Measurements from ENCODE around the gene CACUL1. TPM values are rescaled to one million over a fixed set of nuclear protein-coding genes. Genes with fewer than 3 reads are reported as not detected.
"Not testable (repeated sequence)": the region's sequence is repeated elsewhere in the genome, so short reads cannot be mapped to it uniquely, and the experiment has no call there.

Gene CACUL1
- total RNA-seq, 2 donors from 2014 or later = 26.1 to 29.8 TPM

GRCh38 chr10:118763202-118763988, 8.6 kb upstream of the CACUL1 start:
- no peak for ATAC-seq (replicated peaks in 1 of 2)
- no peak for DNase-seq
- Mint-ChIP-seq H3K4me1 (ENCODE audit: low read depth) (no peaks in the 10 kb centered on the region), H3K27me3 (ENCODE audit: low read depth) (no peaks in the 10 kb centered on the region), H3K36me3 (ENCODE audit: insufficient read depth in 2 of 2) (no peaks in the 10 kb centered on the region), H3K4me3 (no peak overlapping the region), H3K9me3 (no peaks in the 10 kb centered on the region), H3K27ac (no peak overlapping the region)

GRCh38 chr10:118760265-118760664, 5.5 kb upstream of the CACUL1 start:
- no peak for ATAC-seq (replicated peaks in 1 of 2)

GRCh38 chr10:118758449-118758848, 3.7 kb upstream of the CACUL1 start:
- H3K27ac Mint-ChIP-seq = no peak overlapping the region
- ATAC-seq (replicated peaks in 1 of 2) = no peak
- peaks cover 0 to 2% of the 10 kb centered on the region in 2 donors for H3K36me3 Mint-ChIP-seq (ENCODE audit: insufficient read depth in 2 of 2)
- no peak for DNase-seq
- peaks cover 6% of the 10 kb centered on the region for H3K27me3 Mint-ChIP-seq (ENCODE audit: low read depth)
- H3K4me1 Mint-ChIP-seq (ENCODE audit: low read depth) = peaks cover 12% of the 10 kb centered on the region
- no peak overlapping the region for H3K4me3 Mint-ChIP-seq
- no peaks in the 10 kb centered on the region for H3K9me3 Mint-ChIP-seq

More at GRCh38 chr10:118760265-118760664, 5.5 kb upstream of the CACUL1 start:
- Mint-ChIP-seq H3K27ac (no peak overlapping the region), H3K36me3 (ENCODE audit: insufficient read depth in 2 of 2) (no peaks in the 10 kb centered on the region), H3K4me3 (no peak overlapping the region), H3K27me3 (ENCODE audit: low read depth) (peaks cover 6% of the 10 kb centered on the region), H3K9me3 (no peaks in the 10 kb centered on the region), H3K4me1 (ENCODE audit: low read depth) (peaks cover 6% of the 10 kb centered on the region)
- DNase-seq = no peak

- Mint-ChIP-seq H3K27me3 (ENCODE audit: low read depth) (peaks cover 6% of the 10 kb centered on the region), H3K27ac (peak overlapping the region; percentile 62), H3K4me1 (ENCODE audit: low read depth) (peaks cover 27% of the 10 kb centered on the region), H3K36me3 (ENCODE audit: insufficient read depth in 2 of 2) (peaks cover 0 to 2% of the 10 kb centered on the region in 2 donors), H3K4me3 (peak overlapping the region; percentile 85 to 96), H3K9me3 (no peaks in the 10 kb centered on the region)
- peak; percentile 55 to 60 for DNase-seq
- ATAC-seq (replicated peaks in 1 of 2) = peak in 1 of 2 donors; percentile 8
Observed at GRCh38 chr10:118754229-118754555, 578 bp downstream of the CACUL1 start.

GRCh38 chr10:118753331-118754228, 1.2 kb downstream of the CACUL1 start:
- Mint-ChIP-seq H3K36me3 (ENCODE audit: insufficient read depth in 2 of 2) (peaks cover 0 to 2% of the 10 kb centered on the region in 2 donors), H3K27me3 (ENCODE audit: low read depth) (peaks cover 6% of the 10 kb centered on the region), H3K27ac (peak overlapping the region; percentile 62), H3K9me3 (no peaks in the 10 kb centered on the region), H3K4me1 (ENCODE audit: low read depth) (peaks cover 27% of the 10 kb centered on the region), H3K4me3 (peak overlapping the region; percentile 85 to 96)
- ATAC-seq (replicated peaks in 1 of 2) (peak in 1 of 2 donors; percentile 16), DNase-seq (no peak)

GRCh38 chr10:118752409-118752808, 2.4 kb downstream of the CACUL1 start:
- Mint-ChIP-seq H3K36me3 (ENCODE audit: insufficient read depth in 2 of 2) (peaks cover 4 to 6% of the 10 kb centered on the region in 2 donors), H3K4me1 (ENCODE audit: low read depth) (peaks cover 33% of the 10 kb centered on the region), H3K27ac (no peak overlapping the region), H3K4me3 (peak overlapping the region; percentile 85 to 96), H3K27me3 (ENCODE audit: low read depth) (peaks cover 6% of the 10 kb centered on the region), H3K9me3 (no peaks in the 10 kb centered on the region)
- ATAC-seq (replicated peaks in 1 of 2) (no peak), DNase-seq (no peak)

GRCh38 chr10:118751265-118751664, 3.5 kb downstream of the CACUL1 start:
- H3K4me1 Mint-ChIP-seq (ENCODE audit: low read depth) = peaks cover 34% of the 10 kb centered on the region
- ATAC-seq (replicated peaks in 1 of 2) (no peak), DNase-seq (no peak)
- H3K9me3 Mint-ChIP-seq = no peaks in the 10 kb centered on the region
- H3K36me3 Mint-ChIP-seq (ENCODE audit: insufficient read depth in 2 of 2) = peaks cover 4 to 8% of the 10 kb centered on the region in 2 donors
- H3K4me3 Mint-ChIP-seq = no peak overlapping the region
- no peak overlapping the region for H3K27ac Mint-ChIP-seq
- H3K27me3 Mint-ChIP-seq (ENCODE audit: low read depth) = no peaks in the 10 kb centered on the region

GRCh38 chr10:118748041-118748440, 6.7 kb downstream of the CACUL1 start:
- ATAC-seq (replicated peaks in 1 of 2) = no peak
- no peaks in the 10 kb centered on the region for H3K9me3 Mint-ChIP-seq
- no peak for DNase-seq
- peaks cover 30% of the 10 kb centered on the region for H3K4me1 Mint-ChIP-seq (ENCODE audit: low read depth)
- H3K27me3 Mint-ChIP-seq (ENCODE audit: low read depth) = no peaks in the 10 kb centered on the region
- H3K4me3 Mint-ChIP-seq = no peak overlapping the region
- H3K36me3 Mint-ChIP-seq (ENCODE audit: insufficient read depth in 2 of 2) = peaks cover 2 to 10% of the 10 kb centered on the region in 2 donors
- H3K27ac Mint-ChIP-seq = no peak overlapping the region

GRCh38 chr10:118746246-118746645, 8.5 kb downstream of the CACUL1 start:
- H3K4me1 Mint-ChIP-seq (ENCODE audit: low read depth) = peaks cover 37% of the 10 kb centered on the region
- ATAC-seq (replicated peaks in 1 of 2) = no peak
- H3K27ac Mint-ChIP-seq = peak overlapping the region; percentile 17
- H3K36me3 Mint-ChIP-seq (ENCODE audit: insufficient read depth in 2 of 2) = peaks cover 2 to 10% of the 10 kb centered on the region in 2 donors
- no peak overlapping the region for H3K4me3 Mint-ChIP-seq
- no peaks in the 10 kb centered on the region for H3K9me3 Mint-ChIP-seq
- DNase-seq = no peak
- H3K27me3 Mint-ChIP-seq (ENCODE audit: low read depth) = no peaks in the 10 kb centered on the region

- Mint-ChIP-seq H3K27me3 (ENCODE audit: low read depth) (no peaks in the 10 kb centered on the region), H3K36me3 (ENCODE audit: insufficient read depth in 2 of 2) (peaks cover 2 to 10% of the 10 kb centered on the region in 2 donors), H3K9me3 (no peaks in the 10 kb centered on the region), H3K4me1 (ENCODE audit: low read depth) (peaks cover 40% of the 10 kb centered on the region), H3K4me3 (no peak overlapping the region), H3K27ac (no peak overlapping the region)
- no peak for DNase-seq
- ATAC-seq (replicated peaks in 1 of 2) = no peak
Observed at GRCh38 chr10:118745056-118745455, 9.7 kb downstream of the CACUL1 start.

- H3K27ac Mint-ChIP-seq; DNase-seq; H3K27me3 Mint-ChIP-seq (ENCODE audit: low read depth); H3K4me3 Mint-ChIP-seq; H3K9me3 Mint-ChIP-seq; ATAC-seq (replicated peaks in 1 of 2): not testable (repeated sequence)
- Mint-ChIP-seq H3K36me3 (ENCODE audit: insufficient read depth in 2 of 2) (peaks cover 2 to 10% of the 10 kb centered on the region in 2 donors), H3K4me1 (ENCODE audit: low read depth) (peaks cover 46% of the 10 kb centered on the region)
Observed at GRCh38 chr10:118744346-118744918, 10.3 kb downstream of the CACUL1 start.

GRCh38 chr10:118742782-118743181, 12.0 kb downstream of the CACUL1 start:
- H3K4me1 Mint-ChIP-seq (ENCODE audit: low read depth) = peaks cover 59% of the 10 kb centered on the region
- no peak for DNase-seq
- no peak overlapping the region for H3K4me3 Mint-ChIP-seq
- peaks cover 2 to 8% of the 10 kb centered on the region in 2 donors for H3K36me3 Mint-ChIP-seq (ENCODE audit: insufficient read depth in 2 of 2)
- no peak overlapping the region for H3K27ac Mint-ChIP-seq
- no peaks in the 10 kb centered on the region for H3K27me3 Mint-ChIP-seq (ENCODE audit: low read depth)
- ATAC-seq (replicated peaks in 1 of 2) = no peak
- H3K9me3 Mint-ChIP-seq = no peaks in the 10 kb centered on the region

- Mint-ChIP-seq H3K9me3 (no peaks in the 10 kb centered on the region), H3K27ac (no peak overlapping the region), H3K36me3 (ENCODE audit: insufficient read depth in 2 of 2) (peaks cover 0 to 2% of the 10 kb centered on the region in 2 donors), H3K4me3 (no peak overlapping the region), H3K4me1 (ENCODE audit: low read depth) (peaks cover 60% of the 10 kb centered on the region), H3K27me3 (ENCODE audit: low read depth) (no peaks in the 10 kb centered on the region)
- no peak for DNase-seq
- no peak for ATAC-seq (replicated peaks in 1 of 2)
Observed at GRCh38 chr10:118742032-118742431, 12.7 kb downstream of the CACUL1 start.

All from activated T-cell treated with anti-CD3 and anti-CD28 coated beads, Interleukin-2, amount 50 U/mL, for 72 hours (primary cell).